ENCODE measurements around the gene ZFYVE9. TPM values are rescaled to one million over a fixed set of nuclear protein-coding genes. Genes with fewer than 3 reads are reported as not detected.

The ZFYVE9 gene
- total RNA-seq, 1 experiment from 2014 or later, result 28.4 TPM

DNA sequence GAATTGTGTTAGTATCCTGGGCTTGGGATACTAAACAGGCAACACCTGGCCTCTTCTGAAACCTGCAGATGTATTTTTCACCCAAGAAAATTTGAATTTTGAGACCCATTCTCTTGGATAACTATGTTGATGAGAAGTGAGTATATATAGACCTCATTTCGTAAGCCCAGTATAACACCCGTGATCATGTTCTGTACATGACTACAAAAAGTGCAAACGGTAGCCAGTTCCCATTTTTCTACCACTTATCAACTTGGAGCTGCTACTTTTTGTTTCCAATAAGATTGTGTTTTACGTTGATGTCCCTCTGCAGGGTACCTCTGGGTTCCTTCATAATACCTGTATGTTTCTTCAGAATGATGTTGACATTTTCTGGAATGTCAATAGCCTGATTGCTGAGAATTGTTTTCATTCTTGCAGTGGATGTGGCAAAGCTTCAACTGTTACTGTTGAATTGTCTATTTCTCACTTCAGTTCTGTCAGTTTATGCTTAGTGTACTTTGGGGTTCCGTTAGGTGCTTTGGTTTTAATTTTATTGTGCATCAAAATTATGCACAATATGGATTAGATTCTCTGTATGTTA is 48.1 kb downstream of the ZFYVE9 start:
- Mint-ChIP-seq H3K4me3 (no peak overlapping the region), H3K4me1 (no peaks in the 10 kb centered on the region), H3K36me3 (ENCODE audit: insufficient read depth in 1 of 3, low read depth in 3 of 3) (no peaks in the 10 kb centered on the region), H3K27me3 (ENCODE audit: low read depth) (no peaks in the 10 kb centered on the region), H3K27ac (no peak overlapping the region), H3K9me3 (no peaks in the 10 kb centered on the region; a peak in 2 of 5 replicates)
- no peak overlapping the region for H3T11ph ChIP-seq (ENCODE audit: low read length)
- H4K8ac ChIP-seq (replicated peaks; ENCODE audit: insufficient read length, low read depth, low read length), result no peak overlapping the region
- no peak overlapping the region for H4K5ac ChIP-seq (ENCODE audit: insufficient read length, low read depth, low read length)
- no peaks in the 10 kb centered on the region for H3K9me3 ChIP-seq (ENCODE audit: control insufficient read depth, low read depth, low read length)
- H2AK5ac ChIP-seq (ENCODE audit: insufficient read length, low read length), result no peak overlapping the region
- no peak overlapping the region for H4K91ac ChIP-seq (ENCODE audit: insufficient read length, low read depth, low read length)
- no peak overlapping the region for H3K9ac ChIP-seq (ENCODE audit: extremely low read depth, insufficient read length, low read length)
- H2BK15ac ChIP-seq (ENCODE audit: low read depth, low read length), result no peak overlapping the region
- no peaks in the 10 kb centered on the region for H3K79me2 ChIP-seq (ENCODE audit: insufficient read depth, low read length)
- H3K4me1 ChIP-seq (ENCODE audit: insufficient read depth, low read length), result no peaks in the 10 kb centered on the region
- no CpG with 5 or more reads among the region's 5 CpGs for WGBS (ENCODE audit: extremely low coverage, insufficient read length, low lambda C conversion rate)
- DNase-seq, result no peak
- H4K20me1 ChIP-seq (ENCODE audit: control insufficient read depth, insufficient read depth, insufficient read length), result no peaks in the 10 kb centered on the region
- no peak overlapping the region for H3K4me2 ChIP-seq (ENCODE audit: insufficient read depth, insufficient read length, low read length)
- no peaks in the 10 kb centered on the region for H3K27me3 ChIP-seq (ENCODE audit: insufficient read depth, low read length)
- H3K79me1 ChIP-seq (ENCODE audit: insufficient read depth, low read depth, low read length, poor library complexity, severe bottlenecking), result no peaks in the 10 kb centered on the region
- no peak overlapping the region for H3K27ac ChIP-seq (ENCODE audit: insufficient read length, low read depth, low read length)
- no peak overlapping the region for H3K14ac ChIP-seq (ENCODE audit: insufficient read depth, low read length)
- no peak overlapping the region for H2AFZ ChIP-seq (ENCODE audit: low read length)
- H3K23ac ChIP-seq (ENCODE audit: insufficient read length, low read depth, low read length), result no peak overlapping the region
- TF ChIP-seq, protein P1, sequence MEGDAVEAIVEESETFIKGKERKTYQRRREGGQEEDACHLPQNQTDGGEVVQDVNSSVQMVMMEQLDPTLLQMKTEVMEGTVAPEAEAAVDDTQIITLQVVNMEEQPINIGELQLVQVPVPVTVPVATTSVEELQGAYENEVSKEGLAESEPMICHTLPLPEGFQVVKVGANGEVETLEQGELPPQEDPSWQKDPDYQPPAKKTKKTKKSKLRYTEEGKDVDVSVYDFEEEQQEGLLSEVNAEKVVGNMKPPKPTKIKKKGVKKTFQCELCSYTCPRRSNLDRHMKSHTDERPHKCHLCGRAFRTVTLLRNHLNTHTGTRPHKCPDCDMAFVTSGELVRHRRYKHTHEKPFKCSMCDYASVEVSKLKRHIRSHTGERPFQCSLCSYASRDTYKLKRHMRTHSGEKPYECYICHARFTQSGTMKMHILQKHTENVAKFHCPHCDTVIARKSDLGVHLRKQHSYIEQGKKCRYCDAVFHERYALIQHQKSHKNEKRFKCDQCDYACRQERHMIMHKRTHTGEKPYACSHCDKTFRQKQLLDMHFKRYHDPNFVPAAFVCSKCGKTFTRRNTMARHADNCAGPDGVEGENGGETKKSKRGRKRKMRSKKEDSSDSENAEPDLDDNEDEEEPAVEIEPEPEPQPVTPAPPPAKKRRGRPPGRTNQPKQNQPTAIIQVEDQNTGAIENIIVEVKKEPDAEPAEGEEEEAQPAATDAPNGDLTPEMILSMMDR (conservative IDR thresholded peaks at IDR 0.05), result no peak
- no peak overlapping the region for H3K56ac ChIP-seq (ENCODE audit: insufficient read length, low read depth, low read length)
- no peak overlapping the region for H3K18ac ChIP-seq (ENCODE audit: insufficient read length, low read depth, low read length)
- no peak overlapping the region for H2BK120ac ChIP-seq (ENCODE audit: low read depth, low read length, poor library complexity, severe bottlenecking)
- no peak overlapping the region for H2BK20ac ChIP-seq (ENCODE audit: low read depth, low read length, poor library complexity, severe bottlenecking)
- no peaks in the 10 kb centered on the region for H3K23me2 ChIP-seq (ENCODE audit: insufficient read length, low read depth, low read length, poor library complexity, severe bottlenecking)
- H2BK5ac ChIP-seq (ENCODE audit: insufficient read length, low read length), result no peak overlapping the region
- no peak overlapping the region for H2BK12ac ChIP-seq (ENCODE audit: insufficient read length, low read depth, low read length)
- H3K4ac ChIP-seq (ENCODE audit: low read depth, low read length), result no peak overlapping the region
